Stimulated activated CD8-positive, alpha-beta memory T cell treated with anti-CD3 and anti-CD28 coated beads, Interleukin-4, amount 100 ng/mL, for 24 hours (primary cell): Measurements from ENCODE around the gene NEK6.

Source experiments
- DNase-seq: peaks from one replicate; pipeline ENCODE4 v3.0.0-alpha.2; 2020; ENCODE audit warnings: low read depth

NEK6 gene

DNA sequence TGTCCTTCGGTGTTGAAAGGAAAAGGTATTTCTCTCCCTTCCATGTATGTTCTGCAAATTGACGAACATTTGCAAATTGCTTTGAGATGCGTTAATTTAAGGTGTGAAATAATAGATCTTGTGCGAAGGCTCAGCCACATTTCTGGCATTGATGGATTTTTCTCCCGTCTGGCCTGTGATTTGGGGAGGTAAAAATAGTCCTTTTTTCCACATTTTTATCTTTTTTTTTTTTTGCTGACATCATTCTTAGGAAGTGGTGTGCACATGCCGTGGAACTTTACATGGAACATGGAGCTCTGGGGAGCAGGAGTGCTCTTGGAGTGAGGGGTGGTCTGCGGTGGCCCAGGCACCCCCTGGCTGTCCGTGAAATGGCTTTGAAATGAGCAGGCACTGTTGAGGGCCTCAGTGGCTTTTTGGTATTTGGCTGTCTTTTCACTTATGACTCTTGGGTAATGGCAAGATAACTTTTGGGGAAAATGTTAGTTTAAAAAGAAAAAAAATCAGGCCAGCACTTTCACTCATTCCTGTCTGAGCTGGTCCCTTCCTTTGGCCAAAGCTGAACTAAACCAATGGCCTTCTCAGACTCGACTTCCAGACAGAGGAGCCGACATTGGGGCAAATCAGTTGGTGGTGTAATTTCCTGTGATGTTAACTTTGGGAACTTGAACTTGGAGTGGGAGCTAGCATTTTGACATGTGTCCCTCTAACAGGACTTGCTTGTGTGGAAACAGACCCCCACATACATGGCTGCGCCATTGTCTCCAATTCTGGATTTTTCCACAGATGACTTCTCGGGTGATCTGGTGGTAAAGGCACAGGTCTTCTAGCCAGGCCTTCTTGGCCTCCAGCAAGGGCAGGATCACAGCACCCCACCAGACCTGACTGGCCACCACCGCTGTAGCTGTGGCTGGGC is 4.2 kb downstream of the NEK6 start:
- no peak for DNase-seq

DNA sequence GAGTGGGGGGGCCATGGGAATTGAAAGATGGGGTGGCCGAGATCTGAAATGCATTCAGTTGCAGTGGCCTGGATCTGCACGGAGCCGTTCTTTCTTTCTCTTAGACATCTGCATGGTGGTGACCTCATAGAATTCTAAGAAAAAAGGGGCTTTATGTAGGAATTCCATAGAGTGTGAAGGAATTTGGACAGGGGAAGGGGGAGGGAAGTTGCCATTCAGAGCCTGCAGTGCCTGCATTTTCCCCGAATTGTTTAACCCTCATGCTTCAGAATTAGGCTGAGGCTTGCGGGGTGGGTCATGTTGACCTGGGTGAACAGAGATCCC is 4.9 kb downstream of the NEK6 start:
- DNase-seq = no peak

DNA sequence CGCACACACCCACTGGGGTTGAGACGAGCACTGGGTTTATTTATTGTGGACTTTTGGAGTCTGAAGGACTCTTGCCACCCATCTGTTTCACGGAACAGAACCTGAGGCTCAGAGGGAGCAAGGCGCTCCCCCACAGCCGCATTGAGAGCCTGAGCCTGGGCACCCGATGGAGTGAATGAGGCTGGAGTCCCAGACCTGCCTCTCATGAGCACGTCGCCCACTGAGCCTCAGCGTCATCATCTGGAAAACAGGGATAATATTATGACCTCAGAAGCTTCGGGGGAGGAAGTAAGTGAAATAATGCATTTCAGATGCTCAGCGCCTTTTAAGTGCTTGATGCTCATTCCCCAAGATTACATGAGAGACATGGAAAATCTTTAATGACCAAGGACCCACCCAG is 5.5 kb downstream of the NEK6 start:
- DNase-seq = no peak

DNA sequence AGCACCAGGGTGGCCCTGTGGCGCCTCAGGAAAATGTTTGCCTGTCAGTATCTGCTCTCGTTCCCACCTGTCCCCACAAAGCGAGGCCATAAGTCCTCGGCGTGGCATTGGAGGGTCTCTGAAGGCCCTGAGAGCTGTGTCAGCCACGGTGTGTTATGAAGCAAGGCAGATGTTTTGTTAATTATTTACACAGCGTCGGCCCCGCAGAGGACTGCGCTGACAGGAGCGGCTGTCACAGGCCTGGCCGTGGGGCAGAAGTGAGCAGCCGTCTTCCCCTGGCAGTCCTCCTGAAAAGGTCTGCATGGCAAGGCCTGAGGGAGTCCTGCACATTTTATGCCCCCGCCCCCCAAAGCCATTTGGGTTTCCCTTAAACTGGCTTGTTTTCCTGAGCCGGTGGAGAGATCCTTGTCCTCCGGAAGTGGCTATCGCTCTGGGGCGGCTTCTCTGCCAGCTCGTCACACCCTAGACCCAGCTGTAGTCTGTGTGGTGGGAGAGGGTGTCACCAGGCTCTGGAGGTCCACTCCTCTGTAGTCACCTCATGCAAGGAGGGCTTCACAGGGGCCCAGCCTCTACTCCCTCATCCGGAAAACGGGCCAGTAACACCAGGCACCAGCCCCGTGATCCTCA is 6.2 kb downstream of the NEK6 start:
- DNase-seq = no peak

DNA sequence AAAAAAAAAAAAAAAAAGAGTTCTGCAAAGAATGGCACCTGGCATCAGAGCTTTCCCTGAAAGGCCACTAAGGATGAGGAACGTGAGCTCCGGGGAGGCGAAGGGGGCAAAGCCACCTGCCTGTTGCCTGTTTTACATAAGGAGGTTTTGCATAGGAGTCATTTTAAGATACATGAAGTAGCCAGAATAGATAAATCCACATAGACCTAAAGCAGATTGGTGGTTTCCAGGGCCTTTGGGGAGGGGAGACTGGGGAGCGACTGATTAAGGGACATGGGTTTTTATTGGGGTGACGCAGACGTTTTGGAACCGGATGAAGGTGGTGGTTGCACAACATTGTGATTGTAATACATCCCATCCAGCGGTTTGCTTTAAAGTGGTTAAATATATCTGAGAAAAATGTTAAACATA is 7.1 kb downstream of the NEK6 start:
- DNase-seq = no peak

DNA sequence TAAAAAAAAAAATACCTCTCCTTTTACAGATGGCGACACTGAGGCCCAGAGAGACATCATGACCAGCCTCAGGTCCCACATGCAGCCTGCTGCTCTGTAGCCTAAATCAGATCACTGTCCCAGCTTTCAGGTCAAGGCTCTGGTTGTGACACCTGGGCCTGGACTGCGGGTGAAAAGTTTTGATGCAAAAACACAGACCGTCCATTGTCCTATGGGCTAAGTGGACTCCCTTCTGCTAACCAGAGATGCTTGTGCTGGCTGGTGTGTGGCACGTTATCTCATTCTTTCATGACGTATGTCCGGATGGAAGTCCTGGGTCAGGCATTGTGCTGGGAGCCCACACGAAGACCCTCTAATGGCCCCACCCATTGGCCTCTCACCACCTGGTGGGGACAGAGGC is 7.8 kb downstream of the NEK6 start:
- no peak for DNase-seq

DNA sequence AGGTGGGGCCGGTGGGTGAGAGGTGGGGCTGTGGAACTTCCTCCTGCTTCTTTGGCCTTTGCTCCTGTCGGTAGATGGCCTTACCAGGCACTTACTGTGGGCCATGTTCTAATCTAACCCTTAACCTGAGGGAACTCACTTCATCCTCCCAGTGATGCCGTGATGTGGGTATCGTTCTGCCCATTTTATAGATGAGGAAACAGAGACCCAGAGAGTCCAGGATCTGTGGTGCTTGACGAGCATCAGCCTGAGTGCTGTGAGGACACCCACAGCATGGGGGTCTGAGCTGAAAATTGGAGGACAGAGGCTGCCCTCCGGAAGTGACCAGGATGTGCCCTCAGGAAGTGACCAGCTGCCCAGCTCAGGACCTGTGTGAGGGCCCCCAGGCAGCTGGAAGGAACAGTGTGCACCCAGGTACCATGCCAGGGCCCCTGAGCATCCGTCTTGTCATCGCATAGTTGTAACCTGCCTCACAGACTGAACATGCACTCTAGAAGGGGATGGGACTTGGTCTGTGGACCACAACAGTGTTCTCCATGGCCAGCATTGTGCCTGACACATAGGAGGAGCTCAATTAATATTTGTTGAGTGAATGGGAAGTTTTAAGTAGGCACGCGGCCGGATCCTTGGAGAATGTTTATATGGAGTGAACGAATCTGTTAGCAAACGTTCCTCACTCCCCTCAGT is 8.5 kb downstream of the NEK6 start:
- DNase-seq = no peak

DNA sequence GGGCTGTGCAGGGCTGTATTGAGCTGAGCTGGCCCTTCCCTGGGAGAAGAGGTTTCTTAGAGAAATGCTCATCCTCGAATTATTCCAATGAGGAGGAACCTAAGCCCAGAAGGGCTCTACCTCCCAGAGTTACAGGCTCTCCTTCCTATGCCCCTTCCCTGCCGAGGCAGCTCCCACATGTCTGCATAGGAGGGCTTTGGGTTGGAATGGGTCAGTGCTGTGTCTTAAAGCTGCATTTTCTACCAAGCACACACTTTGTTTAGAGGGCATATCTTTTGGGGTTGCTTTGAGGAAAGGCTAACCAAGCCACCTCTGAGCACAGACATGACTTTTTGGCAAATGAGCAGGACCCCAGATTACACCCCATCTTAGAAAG is 9.1 kb downstream of the NEK6 start:
- no peak for DNase-seq

DNA sequence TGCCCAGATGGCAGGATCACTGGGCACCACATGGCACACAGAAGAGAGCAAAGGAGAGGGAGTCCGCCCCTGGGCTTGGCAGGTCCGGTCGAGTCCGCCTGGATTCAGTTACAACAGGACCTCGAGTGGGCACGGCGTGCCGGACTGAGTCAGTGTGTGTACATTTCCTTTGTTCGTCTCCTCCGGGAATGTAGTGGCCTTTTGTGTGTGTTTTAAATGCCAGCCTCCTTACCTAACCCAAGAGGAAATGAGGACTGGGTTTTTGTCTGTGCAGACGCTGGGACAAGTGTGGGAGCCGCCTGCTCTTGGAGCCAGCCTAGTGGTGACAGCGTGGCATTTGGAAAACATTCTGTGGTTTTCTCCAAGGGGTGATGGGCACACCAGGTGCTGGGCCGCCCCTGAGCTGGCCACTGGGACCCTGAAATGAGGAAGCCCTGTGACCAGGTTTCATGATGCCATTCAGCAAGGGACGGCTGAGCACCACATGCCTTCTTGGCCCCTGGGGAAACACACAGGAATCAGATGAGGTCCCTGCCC is 9.6 kb downstream of the NEK6 start:
- no peak for DNase-seq

DNA sequence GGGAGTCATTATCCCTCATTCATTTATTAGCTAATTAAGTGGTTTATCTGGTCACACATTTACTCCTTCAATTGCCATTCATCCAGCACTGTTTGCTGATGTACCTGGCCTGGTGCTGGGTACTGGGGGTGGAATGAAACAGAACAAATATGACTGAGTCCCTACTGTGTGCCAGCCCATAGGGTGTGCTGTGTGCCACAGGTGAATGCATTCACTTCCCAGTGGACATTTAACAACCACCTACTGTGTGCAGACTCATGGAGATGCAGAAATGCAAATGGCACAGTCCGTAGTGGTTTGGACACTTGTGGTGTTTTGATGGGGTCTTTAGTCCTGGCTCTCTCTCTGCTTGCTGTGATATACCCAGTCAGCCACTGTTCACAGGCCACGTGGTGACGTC is 10.5 kb downstream of the NEK6 start:
- no peak for DNase-seq

DNA sequence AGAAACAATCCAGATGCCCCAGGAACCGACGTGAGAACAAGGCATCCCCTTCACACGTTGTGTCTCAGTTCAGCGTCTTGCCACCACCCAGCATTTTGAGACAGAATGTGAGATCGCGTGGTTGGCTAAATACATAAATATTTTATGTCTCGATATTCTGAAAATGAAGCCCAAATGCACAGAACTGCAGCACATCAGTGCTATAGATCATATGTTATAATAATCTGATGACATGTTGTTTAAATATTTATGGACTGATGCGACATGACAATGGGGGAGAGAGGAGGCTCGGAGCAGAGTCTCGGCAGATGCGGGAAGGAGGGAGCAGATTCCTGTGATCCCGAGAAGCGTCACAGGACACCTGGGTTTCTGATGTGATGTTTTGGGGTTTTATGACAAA is 10.9 kb downstream of the NEK6 start:
- DNase-seq = no peak

DNA sequence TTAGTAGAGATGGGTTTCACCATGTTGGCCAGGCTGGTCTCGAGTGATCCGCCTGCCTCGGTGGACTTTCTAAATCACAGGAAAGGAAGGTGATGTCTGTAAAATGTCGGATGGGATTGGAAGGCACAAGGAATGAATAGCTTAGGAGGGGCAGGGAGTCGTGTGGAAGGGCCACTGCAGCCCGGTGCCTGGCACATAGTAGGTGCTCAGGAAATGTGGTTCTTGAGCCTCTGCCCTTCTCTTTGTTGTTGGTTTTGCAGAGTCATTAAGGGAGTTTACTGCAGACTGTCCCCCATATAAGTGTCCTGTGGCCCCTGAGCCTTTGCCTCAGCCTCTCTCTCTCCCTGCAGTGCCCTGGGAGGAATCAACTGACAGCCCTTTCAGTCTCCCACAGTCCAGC is 11.8 kb downstream of the NEK6 start:
- DNase-seq = no peak

DNA sequence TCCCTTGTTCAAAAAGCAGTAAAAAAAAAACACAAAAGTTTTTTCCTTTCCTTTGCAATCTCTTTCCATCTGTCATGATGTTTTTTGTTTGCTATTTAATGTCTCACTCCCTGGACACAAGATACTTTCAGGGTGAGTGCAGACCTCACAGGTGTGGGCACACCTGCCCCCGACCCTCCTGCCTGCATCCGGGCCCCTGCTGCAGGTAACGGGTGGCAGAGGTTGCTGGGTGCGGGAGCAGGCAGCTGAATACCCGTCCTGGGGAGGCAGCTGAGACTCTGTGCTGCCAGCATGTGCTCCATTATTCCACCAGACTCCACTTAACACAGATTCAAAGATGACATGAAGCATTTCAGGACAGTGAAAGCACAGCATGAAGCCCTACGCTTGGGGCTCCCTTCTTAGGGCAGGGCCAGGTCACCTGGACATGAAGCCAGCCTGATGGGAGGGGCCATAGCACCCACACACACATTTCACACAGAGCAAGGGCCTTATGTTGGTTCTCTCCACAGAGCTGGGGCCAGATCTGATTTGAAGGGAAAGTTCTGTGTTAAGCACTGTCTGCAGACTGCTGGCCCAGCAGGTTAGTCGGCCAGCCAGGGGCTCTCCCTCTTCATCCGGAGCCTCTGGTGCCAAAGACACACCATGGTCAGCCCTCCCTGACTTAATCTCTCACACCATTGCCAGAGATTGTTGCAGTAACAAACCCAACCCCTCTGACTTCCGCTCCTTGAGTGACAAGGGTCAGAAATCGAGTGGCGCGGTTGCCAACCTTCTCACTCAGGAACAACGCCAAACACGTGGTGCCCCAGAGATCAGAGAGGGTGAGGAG is 13.0 kb downstream of the NEK6 start:
- DNase-seq = no peak

DNA sequence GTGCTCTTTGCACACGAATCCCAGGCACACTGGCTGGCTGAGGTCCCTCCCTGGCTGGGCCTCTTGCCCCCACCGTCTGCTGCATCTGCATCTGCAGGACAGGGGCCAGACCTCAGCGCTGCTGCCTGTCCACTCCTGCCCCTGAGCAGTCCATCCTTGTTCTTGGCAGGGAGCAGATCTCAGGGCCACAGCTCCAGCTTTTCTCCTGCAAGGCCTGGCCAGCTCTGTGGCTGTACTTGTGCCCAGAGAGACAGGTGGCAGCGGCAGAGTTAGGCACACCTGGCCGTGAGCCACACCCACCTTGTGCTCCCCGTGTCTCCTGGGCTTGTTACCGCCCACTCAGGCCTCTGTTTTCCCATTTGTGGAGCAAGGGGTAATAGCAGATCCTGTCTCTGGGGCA is 13.9 kb downstream of the NEK6 start:
- DNase-seq = no peak

DNA sequence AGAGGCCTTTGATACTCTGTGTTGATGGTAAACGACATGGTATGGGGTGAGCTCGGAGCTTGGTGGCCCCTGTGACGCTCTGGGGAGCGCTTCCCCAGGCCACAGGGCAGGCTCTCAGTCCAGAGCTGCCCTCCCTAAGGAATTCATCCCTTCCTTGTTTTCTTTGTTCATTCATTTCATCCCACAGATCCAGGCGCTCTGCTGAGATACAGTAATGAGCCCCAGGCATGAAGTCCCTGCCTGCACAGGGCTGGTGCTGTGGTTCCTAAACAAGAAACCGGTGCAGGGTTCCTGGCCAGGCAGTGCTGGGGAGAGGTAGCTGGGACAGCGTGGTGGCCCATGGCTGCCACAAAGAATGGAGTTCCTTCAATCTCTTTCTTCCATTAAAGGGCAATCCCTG is 14.4 kb downstream of the NEK6 start:
- DNase-seq = no peak

DNA sequence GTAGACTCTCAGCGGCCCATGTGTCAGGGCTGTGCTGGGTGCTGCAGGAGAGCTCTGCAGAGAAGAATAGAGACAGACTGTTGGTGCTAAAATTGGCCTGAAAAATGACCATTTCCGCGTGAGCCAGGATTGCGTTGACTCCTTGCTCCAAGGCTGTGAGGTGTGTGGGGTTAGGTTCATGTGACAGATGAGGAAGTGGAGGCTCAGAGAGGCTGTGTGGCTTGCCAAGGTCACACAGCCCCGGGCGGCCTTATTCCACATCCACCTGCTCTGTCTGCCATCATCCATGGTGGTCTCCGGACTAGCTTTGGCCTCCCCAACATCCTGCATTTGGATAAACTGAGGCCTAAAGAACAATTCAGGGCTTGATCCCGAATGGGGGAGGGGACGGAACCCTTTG is 15.2 kb downstream of the NEK6 start:
- no peak for DNase-seq

DNA sequence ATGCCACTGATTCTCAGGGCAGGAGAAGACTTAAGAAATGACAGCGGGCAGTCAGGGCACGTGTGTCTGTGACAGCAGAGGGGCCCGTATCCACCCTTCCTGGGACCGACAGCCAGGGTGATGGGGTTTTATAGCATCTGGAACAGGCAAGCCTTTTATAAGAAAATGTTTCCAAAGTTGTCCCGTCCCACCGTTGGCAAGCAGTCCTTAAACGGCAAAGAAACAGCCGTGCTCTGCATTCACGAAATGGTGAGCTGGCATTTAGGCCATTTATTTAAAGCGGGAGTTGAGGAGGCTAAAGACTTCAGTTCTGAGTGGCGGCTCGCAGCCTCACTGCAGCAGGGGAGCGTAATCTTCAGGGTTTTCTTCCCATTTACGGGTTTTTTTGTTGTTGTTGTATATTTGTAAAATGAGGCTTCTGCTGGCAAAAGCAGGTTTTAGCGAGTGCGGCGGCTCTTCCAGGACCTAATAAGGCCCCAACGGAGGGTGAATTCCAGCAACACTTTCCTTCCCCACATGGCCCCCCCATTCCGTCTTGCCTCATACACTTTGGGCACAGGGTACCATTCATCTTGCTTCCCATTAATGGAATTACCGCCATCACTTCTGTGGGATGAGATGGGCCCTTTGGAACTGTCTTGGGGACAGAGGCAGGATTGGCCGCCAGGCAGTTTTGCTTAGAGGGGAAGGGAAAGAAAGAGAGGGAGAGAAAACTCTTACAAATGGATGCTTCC is 15.8 kb downstream of the NEK6 start:
- DNase-seq = no peak

DNA sequence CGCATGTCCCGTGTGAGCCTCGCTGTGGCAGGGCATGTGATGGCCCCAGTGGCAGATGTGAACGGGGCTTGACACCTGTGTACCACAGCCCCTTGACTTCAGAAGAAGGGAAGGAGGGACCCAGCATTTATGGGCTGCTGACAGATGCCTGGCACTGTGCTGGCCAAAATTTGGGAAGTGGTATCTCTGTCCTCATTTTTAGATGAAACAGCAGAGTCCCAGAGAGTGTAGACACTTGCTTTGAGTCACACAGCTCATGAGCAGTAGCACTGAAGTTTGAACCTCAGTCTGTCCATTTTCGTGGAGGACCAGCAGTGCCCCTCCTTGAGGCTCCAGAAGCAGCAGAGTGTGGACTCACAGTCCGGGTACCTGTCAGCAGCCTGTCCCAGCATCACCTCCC is 16.5 kb downstream of the NEK6 start:
- no peak for DNase-seq

DNA sequence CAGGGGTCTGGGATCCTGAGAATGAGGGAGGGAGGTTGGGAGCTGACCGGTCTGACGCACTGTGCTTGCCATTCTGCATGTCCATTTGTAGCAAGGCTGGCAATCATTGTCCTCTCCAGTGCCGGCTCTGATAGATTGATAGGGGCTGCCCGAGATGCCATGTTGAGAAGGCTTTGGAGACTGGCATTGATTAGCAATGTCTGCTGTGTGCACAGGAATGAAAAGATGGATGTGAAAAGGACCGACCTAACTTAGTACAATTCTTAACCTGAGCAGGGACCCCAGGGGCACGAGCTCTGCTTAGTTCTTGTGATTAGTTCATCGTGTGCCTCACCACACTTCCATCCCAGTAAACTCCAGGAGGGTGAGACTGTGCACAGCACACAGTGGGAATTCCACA is 17.0 kb downstream of the NEK6 start:
- DNase-seq = no peak

DNA sequence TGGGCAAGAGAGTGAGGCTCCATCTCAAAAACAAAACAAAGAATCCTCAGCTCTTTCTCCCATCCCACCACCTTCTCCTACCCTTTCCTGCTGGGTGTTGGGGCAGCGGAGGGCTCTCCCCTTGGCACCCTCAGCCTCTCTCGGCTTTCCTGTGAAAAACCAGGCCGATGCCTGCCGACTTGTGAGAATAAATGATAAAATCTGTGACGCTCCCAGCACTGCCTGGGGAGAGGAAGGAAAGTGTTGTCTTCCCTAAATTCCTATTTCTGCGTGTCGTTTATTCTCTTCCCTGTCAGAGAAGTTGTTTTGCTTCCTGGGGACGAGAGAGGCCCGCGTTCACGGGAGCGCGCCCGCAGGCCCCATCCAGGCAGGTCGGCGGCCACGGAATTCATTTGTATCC is 19.7 kb downstream of the NEK6 start:
- DNase-seq = no peak

DNA sequence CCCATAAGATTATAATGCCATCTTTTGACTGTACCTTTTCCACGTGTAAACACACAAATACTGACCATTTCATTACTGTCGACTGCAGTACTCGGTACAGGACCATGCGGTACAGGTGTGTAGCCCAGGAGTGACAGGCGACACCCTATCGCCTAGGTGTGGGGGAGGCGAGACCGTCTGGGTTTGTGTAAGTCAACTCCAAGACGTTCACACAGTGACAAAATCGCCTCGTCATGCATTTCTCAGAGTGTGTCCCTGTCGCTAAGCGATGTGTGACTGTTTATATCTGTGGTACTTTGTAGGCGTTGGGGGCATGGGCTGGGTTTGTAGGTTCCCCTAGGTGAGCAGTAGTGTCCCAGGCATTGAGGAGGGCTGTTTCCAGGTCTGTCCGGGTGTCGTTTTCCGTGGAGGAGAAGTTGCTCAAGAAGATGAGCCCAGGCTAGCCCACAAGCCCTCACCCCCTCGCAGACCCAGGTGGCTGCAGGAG is 20.3 kb downstream of the NEK6 start:
- no peak for DNase-seq
